Esophagus muscularis mucosa (tissue), 4 donors: Measurements from ENCODE around the gene KANSL1.

Source experiments
- CTCF ChIP-seq, 3 experiments: fragments of 200-600 bp in 2 of 3; fragments of 450-650 bp in 1 of 3; sonication (generic) in 2 of 3; IDR thresholded peaks; one replicate each; pipeline ENCODE4 v1.5.1; 2017 to 2019; ENCODE audit warnings: antibody characterized with exemption in 3 of 3, mild to moderate bottlenecking in 2 of 3, moderate library complexity in 1 of 3
- EP300 ChIP-seq: sonication (generic); formaldehyde crosslinking; IDR thresholded peaks from one replicate; pipeline ENCODE4 v1.6.1; 2017; ENCODE audit warnings: antibody characterized with exemption
- POLR2A ChIP-seq: fragments of 450-650 bp; IDR thresholded peaks from one replicate; pipeline ENCODE4 v1.6.1; 2017; ENCODE audit warnings: antibody characterized with exemption, moderate library complexity, mild to moderate bottlenecking, low read depth
- POLR2AphosphoS5 ChIP-seq, 2 donors: sonication (generic); formaldehyde crosslinking; IDR thresholded peaks; one replicate each; pipeline ENCODE4 v1.6.1; 2017; ENCODE audit warnings: antibody characterized with exemption in 2 of 2

GRCh38 chr17:45985447-45985846 is 207.8 kb downstream of the KANSL1 start:
- TF ChIP-seq CTCF (IDR thresholded peaks at IDR 0.05), result no peak
- TF ChIP-seq POLR2A, result no peak
- no peak for TF ChIP-seq EP300
- TF ChIP-seq POLR2AphosphoS5 (IDR thresholded peaks at IDR 0.05), result no peak
